Glutamatergic neuron (in vitro differentiated cells): ENCODE measurements around the gene CMPK1. TPM values are rescaled to one million over a fixed set of nuclear protein-coding genes. Genes with fewer than 3 reads are reported as not detected.
"Not testable (repeated sequence)": the region's sequence is repeated elsewhere in the genome, so short reads cannot be mapped to it uniquely, and the experiment has no call there.

Source experiments
- DNase-seq: peaks from one replicate; pipeline ENCODE4 v3.0.0; 2022
- H3K27ac Mint-ChIP-seq: one replicate; pipeline ENCODE4 v1.8.0; 2020; ENCODE audit warnings: mild to moderate bottlenecking, mixed read lengths, inconsistent platforms; ENCODE audit not compliant: unreplicated experiment
- H3K27me3 Mint-ChIP-seq: one replicate; pipeline ENCODE4 v1.8.0; 2020; ENCODE audit warnings: mild to moderate bottlenecking, moderate library complexity, mixed read lengths, inconsistent platforms; ENCODE audit not compliant: unreplicated experiment
- H3K36me3 Mint-ChIP-seq: one replicate; pipeline ENCODE4 v1.8.0; 2020; ENCODE audit warnings: mild to moderate bottlenecking, mixed read lengths, inconsistent platforms; ENCODE audit not compliant: unreplicated experiment
- H3K4me1 Mint-ChIP-seq: one replicate; pipeline ENCODE4 v1.8.0; 2020; ENCODE audit warnings: mild to moderate bottlenecking, low read depth, mixed read lengths, inconsistent platforms; ENCODE audit not compliant: unreplicated experiment
- H3K4me3 Mint-ChIP-seq: one replicate; pipeline ENCODE4 v1.8.0; 2020; ENCODE audit warnings: mild to moderate bottlenecking, mixed read lengths, inconsistent platforms; ENCODE audit not compliant: unreplicated experiment
- H3K9me3 Mint-ChIP-seq: one replicate; pipeline ENCODE4 v1.8.0; 2020; ENCODE audit warnings: mild to moderate bottlenecking, moderate library complexity, mixed read lengths, inconsistent platforms; ENCODE audit not compliant: unreplicated experiment
- CTCF ChIP-seq: fragments of 200-600 bp; sonication (generic); IDR thresholded peaks from one replicate; pipeline ENCODE4 v1.5.0; 2021; ENCODE audit not compliant: partially characterized antibody, unreplicated experiment
- total RNA-seq: library from RNA; stranded (reverse); fragmentation: NEBNext Ultra II Directional; extraction: Animal tissue kit (Norgen Biotek cat#: 25700); gene quantifications from one replicate; pipeline ENCODE4 v1.2.1, GENCODE V29; 2021; ENCODE audit not compliant: unreplicated experiment

Gene CMPK1
- total RNA-seq, 1 donor from 2014 or later = 60.4 TPM

- H3K27me3 Mint-ChIP-seq = peaks cover 3% of the 10 kb centered on the region
- H3K9me3 Mint-ChIP-seq = peaks cover 2% of the 10 kb centered on the region
- no peak overlapping the region for H3K27ac Mint-ChIP-seq
Observed at GRCh38 chr1:47337350-47337749, 3.8 kb downstream of the CMPK1 start.

GRCh38 chr1:47338249-47339077 is 4.9 kb downstream of the CMPK1 start:
- Mint-ChIP-seq H3K27ac (no peak overlapping the region), H3K4me3 (no peak overlapping the region), H3K9me3 (peaks cover 2% of the 10 kb centered on the region), H3K27me3 (peaks cover 3% of the 10 kb centered on the region), H3K4me1 (peaks cover 7% of the 10 kb centered on the region), H3K36me3 (no peaks in the 10 kb centered on the region)
- no peak for DNase-seq
- no peak for TF ChIP-seq CTCF

More at GRCh38 chr1:47337350-47337749, 3.8 kb downstream of the CMPK1 start:
- DNase-seq = no peak
- Mint-ChIP-seq H3K36me3 (no peaks in the 10 kb centered on the region), H3K4me1 (peaks cover 7% of the 10 kb centered on the region), H3K4me3 (no peak overlapping the region)
- no peak for TF ChIP-seq CTCF

- Mint-ChIP-seq H3K4me1 (peaks cover 2% of the 10 kb centered on the region), H3K27me3 (no peaks in the 10 kb centered on the region), H3K4me3 (no peak overlapping the region), H3K36me3 (no peaks in the 10 kb centered on the region), H3K9me3 (no peaks in the 10 kb centered on the region), H3K27ac (no peak overlapping the region)
- no peak for TF ChIP-seq CTCF
- no peak for DNase-seq
Observed at GRCh38 chr1:47340227-47340626, 6.6 kb downstream of the CMPK1 start.

GRCh38 chr1:47346979-47347378 is 13.4 kb downstream of the CMPK1 start:
- not testable (repeated sequence) for H3K4me3 Mint-ChIP-seq, H3K27me3 Mint-ChIP-seq, H3K27ac Mint-ChIP-seq, DNase-seq, H3K9me3 Mint-ChIP-seq, H3K4me1 Mint-ChIP-seq, H3K36me3 Mint-ChIP-seq

GRCh38 chr1:47347735-47348134 is 14.1 kb downstream of the CMPK1 start:
- H3K27ac Mint-ChIP-seq = no peak overlapping the region

More at GRCh38 chr1:47347735-47348134, 14.1 kb downstream of the CMPK1 start:
- no peaks in the 10 kb centered on the region for H3K9me3 Mint-ChIP-seq
- H3K4me1 Mint-ChIP-seq = no peaks in the 10 kb centered on the region
- no peaks in the 10 kb centered on the region for H3K27me3 Mint-ChIP-seq
- DNase-seq = no peak
- no peaks in the 10 kb centered on the region for H3K36me3 Mint-ChIP-seq
- H3K4me3 Mint-ChIP-seq = no peak overlapping the region
- TF ChIP-seq CTCF = no peak
